Activated T-cell treated with anti-CD3 and anti-CD28 coated beads for 48 hours (primary cell): ENCODE results near the gene DNAAF9.

Experiments
- DNase-seq: peaks from one replicate; pipeline ENCODE4 v3.0.0-alpha.2; 2020; ENCODE audit warnings: low read depth

Gene DNAAF9

GRCh38 chr20:3371754-3372153 is 35.7 kb downstream of the DNAAF9 start:
- no peak for DNase-seq

GRCh38 chr20:3367089-3367488 is 40.4 kb downstream of the DNAAF9 start:
- no peak for DNase-seq

GRCh38 chr20:3364323-3365013 is 43.0 kb downstream of the DNAAF9 start:
- DNase-seq = no peak

- no peak for DNase-seq
These were observed 46.7 kb downstream of the DNAAF9 start for GRCh38 chr20:3360752-3361151.

GRCh38 chr20:3358676-3359340 is 48.7 kb downstream of the DNAAF9 start:
- no peak for DNase-seq
